Measurements from ENCODE around the gene SECTM1.

Gene SECTM1

GRCh38 chr17:82297714-82298537 is 35.6 kb downstream of the SECTM1 start:
- peak; percentile 94 for DNase-seq

DNA sequence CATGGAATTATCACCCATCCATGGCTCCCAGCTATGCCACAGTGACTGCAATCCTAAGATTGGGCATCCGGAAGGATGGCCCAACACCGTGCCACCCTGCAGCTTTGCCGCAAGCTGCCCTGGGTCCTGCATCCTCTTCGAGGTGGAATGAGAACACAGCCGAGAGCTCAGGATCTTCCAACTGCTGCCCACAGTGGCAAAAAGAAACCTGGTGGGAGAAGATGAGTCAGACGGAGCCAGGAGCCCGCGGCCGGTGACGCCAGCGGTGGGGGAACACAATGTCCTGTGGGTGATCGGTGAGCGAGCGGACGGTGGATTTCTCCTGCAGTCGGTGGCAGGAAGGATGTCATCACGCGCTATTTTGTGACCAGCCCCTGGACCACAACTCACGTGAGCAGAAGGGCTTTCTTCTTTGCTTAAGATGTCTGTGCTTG is 36.3 kb downstream of the SECTM1 start:
- peak; percentile 80 for DNase-seq

GRCh38 chr17:82296511-82297279 is 36.9 kb downstream of the SECTM1 start:
- no peak for DNase-seq

DNA sequence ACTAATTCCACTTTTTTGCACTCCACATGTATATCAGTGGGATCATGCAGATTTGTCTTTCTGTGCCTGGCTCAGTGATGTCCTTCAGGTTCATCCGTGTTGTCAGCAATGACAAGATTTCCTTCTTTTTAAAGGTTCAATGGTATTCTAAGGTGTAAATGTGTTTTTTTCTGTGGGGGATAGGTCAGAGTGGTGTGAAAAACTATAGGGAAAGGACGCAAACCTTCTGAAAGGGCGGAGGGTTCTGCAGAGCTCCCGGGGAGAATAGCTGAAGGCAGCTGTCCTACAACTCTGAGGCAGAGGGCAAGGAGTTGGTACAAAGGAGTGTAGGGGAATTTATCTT is 38.1 kb downstream of the SECTM1 start:
- no peak for DNase-seq

GRCh38 chr17:82294064-82294773 is 39.3 kb downstream of the SECTM1 start:
- no peak for DNase-seq

- peak; percentile 97 for DNase-seq
These were observed 41.1 kb downstream of the SECTM1 start for GRCh38 chr17:82292251-82293154.

GRCh38 chr17:82291582-82292250 is 41.9 kb downstream of the SECTM1 start:
- no peak for DNase-seq

GRCh38 chr17:82287868-82288801 is 45.4 kb downstream of the SECTM1 start:
- DNase-seq: peak; percentile 49

- no peak for DNase-seq
These were observed 46.3 kb downstream of the SECTM1 start for GRCh38 chr17:82287013-82287867.

- no peak for DNase-seq
These were observed 48.4 kb downstream of the SECTM1 start for GRCh38 chr17:82285141-82285540.

GRCh38 chr17:82283208-82283749 is 50.3 kb downstream of the SECTM1 start:
- peak; percentile 45 for DNase-seq

DNA sequence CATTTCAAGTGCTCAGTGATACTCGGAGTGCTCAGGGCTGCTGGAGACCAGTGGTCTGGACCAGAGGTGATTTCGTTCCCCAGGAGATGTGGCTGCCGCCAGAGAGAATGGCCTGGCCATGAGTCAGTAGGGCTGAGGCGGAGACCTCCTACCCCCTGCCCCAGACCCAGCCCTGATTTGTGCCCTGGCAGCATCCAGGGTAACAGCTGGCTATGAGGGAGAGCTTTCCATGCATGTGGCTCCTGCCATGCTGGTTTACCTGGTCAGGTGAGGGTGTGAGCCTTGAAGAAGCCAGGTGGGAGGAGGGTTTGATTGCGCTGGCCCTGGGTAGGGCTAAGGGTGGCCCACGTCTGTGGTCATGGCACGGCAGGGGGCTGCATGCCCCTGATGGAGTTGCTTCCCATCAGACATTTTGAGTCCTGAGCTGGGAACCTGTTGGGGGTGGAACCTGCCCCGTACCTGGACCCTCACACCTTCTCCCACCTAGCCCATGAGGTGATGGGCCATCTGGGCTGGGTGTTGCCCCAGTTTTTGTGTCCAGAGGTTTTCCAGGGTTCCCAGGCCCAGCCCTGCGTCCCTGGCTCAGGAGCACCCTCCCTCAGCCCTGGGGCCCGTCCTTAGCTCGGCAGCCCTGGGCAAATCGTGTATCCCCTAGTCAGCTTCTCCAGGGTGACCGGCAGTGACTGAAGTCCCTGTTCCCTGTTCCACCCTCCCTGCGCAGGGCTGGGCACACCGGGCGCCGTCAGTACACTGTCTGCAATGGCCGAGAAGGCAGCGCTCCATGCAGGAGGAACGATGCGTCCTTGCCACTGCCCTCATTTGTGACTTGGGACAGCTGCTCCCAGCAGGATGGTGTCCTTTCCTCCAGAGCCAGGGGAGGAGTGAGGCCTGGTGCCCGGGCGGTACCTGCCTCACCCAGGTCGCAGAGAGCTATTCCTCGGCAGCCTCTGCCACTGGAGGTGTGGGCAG is 51.0 kb downstream of the SECTM1 start:
- no peak for DNase-seq

- DNase-seq: peak; percentile 64
These were observed 51.9 kb downstream of the SECTM1 start for GRCh38 chr17:82281502-82282238.

DNA sequence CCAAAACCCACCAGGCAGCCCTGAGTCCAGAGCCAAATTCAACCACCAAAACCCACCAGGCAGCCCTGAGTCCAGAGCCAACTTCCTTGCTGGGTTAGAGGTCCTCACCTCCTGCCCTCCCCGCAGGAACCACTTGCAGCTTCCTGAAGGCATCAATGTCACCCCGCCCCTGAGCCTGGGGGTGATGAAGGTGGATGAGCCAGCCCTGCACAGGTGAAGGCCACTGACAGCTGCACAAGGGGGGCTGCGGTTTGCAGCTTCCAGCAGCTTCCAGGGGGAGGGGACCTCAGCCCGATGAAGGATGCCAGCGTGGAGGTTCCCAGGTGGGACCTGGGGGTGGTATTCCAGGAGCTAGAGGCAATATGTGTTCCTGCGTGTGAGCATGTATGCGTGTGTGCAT is 52.5 kb downstream of the SECTM1 start:
- DNase-seq: no peak

- DNase-seq: no peak
These were observed 53.0 kb downstream of the SECTM1 start for GRCh38 chr17:82280537-82280936.

- DNase-seq: peak; percentile 74
These were observed 54.7 kb downstream of the SECTM1 start for GRCh38 chr17:82278786-82279391.

DNA sequence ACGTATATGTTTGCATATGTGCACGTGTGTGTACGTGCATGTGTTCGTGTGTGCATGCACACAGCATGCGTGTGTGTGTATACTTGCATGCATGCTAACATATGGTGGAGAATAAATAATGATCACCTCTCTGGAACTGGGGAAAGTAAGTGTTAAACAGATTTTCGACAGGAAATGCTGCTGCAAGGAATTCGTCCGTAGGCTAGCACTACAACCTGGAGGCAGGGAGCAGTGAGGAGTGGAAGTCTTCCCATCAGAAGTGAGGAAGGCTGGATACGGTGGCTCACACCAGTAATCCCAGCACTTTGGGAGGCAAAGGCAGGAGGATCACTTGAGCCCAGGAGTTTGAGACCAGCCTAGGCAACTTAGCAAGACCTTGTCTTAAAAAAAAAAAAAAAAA is 55.3 kb downstream of the SECTM1 start:
- no peak for DNase-seq

All from suppressor macrophage treated with lipopolysaccharide for 4 hours (primary cell).